GM19463 (cell line): Measurements from ENCODE around the gene ZNF358.

ENCODE experiments used
- ATAC-seq: cut with Tn5 transposase; IDR thresholded peaks from one replicate; pipeline ENCODE4 v1.9.1; 2021; ENCODE audit warnings: mild to moderate bottlenecking, moderate library complexity; ENCODE audit not compliant: unreplicated experiment

Gene ZNF358

GRCh38 chr19:7519361-7520130 lies 3.6 kb downstream of the ZNF358 start:
- ATAC-seq: no peak

- ATAC-seq: no peak
These were observed 4.5 kb downstream of the ZNF358 start for GRCh38 chr19:7520131-7521051.

- ATAC-seq: no peak
These were observed 5.7 kb downstream of the ZNF358 start for GRCh38 chr19:7521551-7522071.

GRCh38 chr19:7522072-7522922 lies 6.4 kb downstream of the ZNF358 start, which contains the start of gene MCOLN1:
TSS of gene MCOLN1 (plus strand) at chr19:7522624. CDS start at chr19:7522751, 127 bp downstream.
- ATAC-seq: peak; percentile 95

- no peak for ATAC-seq
These were observed 7.2 kb downstream of the ZNF358 start for GRCh38 chr19:7522923-7523667.

- ATAC-seq: no peak
These were observed 8.6 kb downstream of the ZNF358 start for GRCh38 chr19:7524523-7524922.

GRCh38 chr19:7524992-7525739 lies 9.3 kb downstream of the ZNF358 start:
- no peak for ATAC-seq

GRCh38 chr19:7526059-7526929 lies 10.4 kb downstream of the ZNF358 start:
- ATAC-seq: no peak

- ATAC-seq: no peak
These were observed 11.8 kb downstream of the ZNF358 start for GRCh38 chr19:7527516-7528191.

- no peak for ATAC-seq
These were observed 12.3 kb downstream of the ZNF358 start for GRCh38 chr19:7528192-7528519.

GRCh38 chr19:7528522-7529245 lies 12.8 kb downstream of the ZNF358 start:
- ATAC-seq: no peak

- no peak for ATAC-seq
These were observed 13.3 kb downstream of the ZNF358 start for GRCh38 chr19:7529246-7529600.

GRCh38 chr19:7529610-7530490 lies 13.9 kb downstream of the ZNF358 start:
- ATAC-seq: no peak

GRCh38 chr19:7533281-7533885 lies 17.5 kb downstream of the ZNF358 start:
- ATAC-seq: no peak

GRCh38 chr19:7533925-7534480 lies 18.1 kb downstream of the ZNF358 start:
- ATAC-seq: peak; percentile 35
